SK-N-SH (cell line): ENCODE results near the gene COL5A1.

Experiments used
- CHD2 ChIP-seq: fragments of 150-350 bp; IDR thresholded peaks from 2 replicates; pipeline ENCODE4 v1.6.1; 2018; ENCODE audit warnings: low read length; ENCODE audit not compliant: partially characterized antibody
- CTCF ChIP-seq: fragments of 200-600 bp; sonication (generic); IDR thresholded peaks from 2 replicates; pipeline ENCODE4 v1.6.1; 2017; ENCODE audit warnings: antibody characterized with exemption, mild to moderate bottlenecking, moderate library complexity
- EZH2phosphoT487 ChIP-seq: fragments of 200-600 bp; sonication (generic); IDR thresholded peaks from 2 replicates; pipeline ENCODE4 v1.6.1; 2017; ENCODE audit warnings: low read depth, mixed run types, mild to moderate bottlenecking, antibody characterized with exemption, moderate library complexity, borderline replicate concordance
- FOSL2 ChIP-seq: IDR thresholded peaks from 2 replicates; pipeline ENCODE4 v1.4.0; 2012; ENCODE audit warnings: low read depth, mild to moderate bottlenecking, moderate library complexity, borderline replicate concordance
- FOXJ3 ChIP-seq: sonication (generic); formaldehyde crosslinking; IDR thresholded peaks from 2 replicates; pipeline ENCODE4 v1.5.1; 2020; ENCODE audit warnings: mild to moderate bottlenecking, missing genetic modification reagents
- GATA2 ChIP-seq: sonication (generic); formaldehyde crosslinking; IDR thresholded peaks from 2 replicates; pipeline ENCODE4 v1.5.0; 2020; ENCODE audit warnings: mild to moderate bottlenecking, missing genetic modification reagents
- NRF1 ChIP-seq: IDR thresholded peaks from 2 replicates; pipeline ENCODE4 v1.6.1; 2012; ENCODE audit warnings: low read depth, mild to moderate bottlenecking, low read length
- POLR2AphosphoS5 ChIP-seq: IDR thresholded peaks from 2 replicates; pipeline ENCODE4 v1.6.1; 2012; ENCODE audit warnings: low read depth, low read length
- RAD21 ChIP-seq: IDR thresholded peaks from 2 replicates; pipeline ENCODE4 v1.6.1; 2012; ENCODE audit warnings: mild to moderate bottlenecking, low read length
- RFX5 ChIP-seq: IDR thresholded peaks from 2 replicates; pipeline ENCODE4 v1.6.1; 2012; ENCODE audit warnings: mild to moderate bottlenecking, improper control_type of control experiment, low read length
- SMC3 ChIP-seq: IDR thresholded peaks from 2 replicates; pipeline ENCODE4 v1.6.1; 2012; ENCODE audit warnings: low read depth, low read length, improper control_type of control experiment
- TAF1 ChIP-seq: IDR thresholded peaks from 2 replicates; pipeline ENCODE4 v1.6.1; 2012; ENCODE audit warnings: low read depth, mild to moderate bottlenecking, low read length, moderate library complexity, borderline replicate concordance
- YY1 ChIP-seq: IDR thresholded peaks from 2 replicates; pipeline ENCODE4 v1.4.0; 2012; ENCODE audit warnings: low read depth, mild to moderate bottlenecking
- ZBTB33 ChIP-seq: IDR thresholded peaks from 2 replicates; pipeline ENCODE4 v1.4.0; 2012; ENCODE audit warnings: low read depth, borderline replicate concordance

- TF ChIP-seq CTCF (no peak), TAF1 (no peak), NRF1 (no peak), FOSL2 (no peak), ZBTB33 (no peak), EZH2phosphoT487 (no peak), RFX5 (no peak), RAD21 (no peak), FOXJ3 (CRISPR knock-in tag) (no peak), POLR2AphosphoS5 (no peak), YY1 (no peak), GATA2 (CRISPR knock-in tag) (no peak), SMC3 (no peak), CHD2 (no peak)
These were observed 229.4 kb downstream of the COL5A1 start for GRCh38 chr9:134870746-134871662.
